Measurements from ENCODE around the gene FHIT. TPM values are rescaled to one million over a fixed set of nuclear protein-coding genes. Genes with fewer than 3 reads are reported as not detected.

FHIT gene
- total and polyA plus RNA-seq, 2 donors from 2014 or later = 20.2 to 61.2 TPM

- Histone ChIP-seq H3K4me3 (ENCODE audit: low read length in 3 of 3) (no peak overlapping the region), H3K27me3 (ENCODE audit: control insufficient read depth, insufficient read depth, low read length) (no peaks in the 10 kb centered on the region), H3K9me3 (ENCODE audit: control insufficient read depth in 2 of 3, insufficient read depth in 1 of 3, low read length in 3 of 3) (no peaks in the 10 kb centered on the region), H3K9ac (ENCODE audit: low read length in 3 of 3) (no peak overlapping the region), H3K27ac (ENCODE audit: low read depth in 2 of 2, low read length in 2 of 2) (no peak overlapping the region), H3K4me1 (ENCODE audit: control insufficient read depth in 2 of 3, insufficient read depth in 2 of 3, low read depth in 1 of 3, low read length in 3 of 3) (no peaks in the 10 kb centered on the region), H3K36me3 (ENCODE audit: control insufficient read depth in 2 of 3, insufficient read depth in 3 of 3, low read length in 3 of 3) (no peaks in the 10 kb centered on the region)
- intact Hi-C loops (cut with DNase I) = no loop called here
- FAIRE-seq (no peak), DNase-seq (no peak)
- TF ChIP-seq, protein P1, sequence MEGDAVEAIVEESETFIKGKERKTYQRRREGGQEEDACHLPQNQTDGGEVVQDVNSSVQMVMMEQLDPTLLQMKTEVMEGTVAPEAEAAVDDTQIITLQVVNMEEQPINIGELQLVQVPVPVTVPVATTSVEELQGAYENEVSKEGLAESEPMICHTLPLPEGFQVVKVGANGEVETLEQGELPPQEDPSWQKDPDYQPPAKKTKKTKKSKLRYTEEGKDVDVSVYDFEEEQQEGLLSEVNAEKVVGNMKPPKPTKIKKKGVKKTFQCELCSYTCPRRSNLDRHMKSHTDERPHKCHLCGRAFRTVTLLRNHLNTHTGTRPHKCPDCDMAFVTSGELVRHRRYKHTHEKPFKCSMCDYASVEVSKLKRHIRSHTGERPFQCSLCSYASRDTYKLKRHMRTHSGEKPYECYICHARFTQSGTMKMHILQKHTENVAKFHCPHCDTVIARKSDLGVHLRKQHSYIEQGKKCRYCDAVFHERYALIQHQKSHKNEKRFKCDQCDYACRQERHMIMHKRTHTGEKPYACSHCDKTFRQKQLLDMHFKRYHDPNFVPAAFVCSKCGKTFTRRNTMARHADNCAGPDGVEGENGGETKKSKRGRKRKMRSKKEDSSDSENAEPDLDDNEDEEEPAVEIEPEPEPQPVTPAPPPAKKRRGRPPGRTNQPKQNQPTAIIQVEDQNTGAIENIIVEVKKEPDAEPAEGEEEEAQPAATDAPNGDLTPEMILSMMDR (IDR thresholded peaks at IDR 0.05; ENCODE audit: borderline replicate concordance, extremely low read depth, insufficient read depth) = no peak
These were observed 1093.2 kb downstream of the FHIT start for GRCh38 chr3:60158035-60158434.

- Histone ChIP-seq H3K27ac (ENCODE audit: low read depth in 2 of 2, low read length in 2 of 2) (no peak overlapping the region), H3K27me3 (ENCODE audit: control insufficient read depth, insufficient read depth, low read length) (no peaks in the 10 kb centered on the region), H3K9ac (ENCODE audit: low read length in 3 of 3) (no peak overlapping the region), H3K4me3 (ENCODE audit: low read length in 3 of 3) (no peak overlapping the region), H3K36me3 (ENCODE audit: control insufficient read depth in 2 of 3, insufficient read depth in 3 of 3, low read length in 3 of 3) (no peaks in the 10 kb centered on the region), H3K9me3 (ENCODE audit: control insufficient read depth in 2 of 3, insufficient read depth in 1 of 3, low read length in 3 of 3) (no peaks in the 10 kb centered on the region), H3K4me1 (ENCODE audit: control insufficient read depth in 2 of 3, insufficient read depth in 2 of 3, low read depth in 1 of 3, low read length in 3 of 3) (no peaks in the 10 kb centered on the region)
- TF ChIP-seq, protein P1 (IDR thresholded peaks at IDR 0.05; ENCODE audit: borderline replicate concordance, extremely low read depth, insufficient read depth) = no peak
- no peak for DNase-seq
- FAIRE-seq = peak; percentile 21
- intact Hi-C loops (cut with DNase I) = no loop called here
These were observed 1097.2 kb downstream of the FHIT start for GRCh38 chr3:60154011-60154410.

DNA sequence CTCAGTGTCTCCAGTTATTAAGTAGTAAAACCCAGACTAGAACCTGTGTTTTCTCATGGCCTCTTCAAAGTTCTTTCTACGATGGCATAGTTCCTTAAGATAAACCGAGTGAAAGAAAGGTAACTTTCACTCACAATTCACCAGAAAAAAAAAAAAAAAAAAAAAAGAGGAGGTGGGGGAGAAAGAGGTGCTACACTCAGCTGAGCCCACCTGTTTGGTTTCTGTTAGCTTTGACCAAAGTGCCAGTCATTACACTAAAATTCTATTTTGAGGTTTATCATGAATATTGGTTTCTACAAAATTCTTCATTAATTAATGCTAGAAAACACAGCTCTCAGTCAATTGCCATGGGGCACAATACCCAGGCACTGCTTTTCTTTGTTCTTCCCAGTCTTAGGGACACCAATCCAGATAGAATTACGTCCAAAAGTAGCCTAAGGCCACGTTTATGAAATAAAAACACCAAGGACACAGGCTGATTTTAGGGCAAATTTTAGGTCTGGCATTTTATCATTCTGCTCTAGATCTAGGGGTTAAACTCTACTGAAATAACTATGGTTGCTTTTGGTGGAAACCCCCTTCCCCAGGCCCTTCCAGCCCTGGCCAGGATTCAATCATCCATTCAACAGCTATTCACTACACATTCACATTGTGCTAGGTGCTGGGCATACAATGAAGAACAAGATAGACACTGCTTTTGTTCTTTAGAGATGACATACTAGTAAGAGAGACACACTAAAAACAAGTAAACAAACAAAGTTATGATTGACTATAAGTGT lies 1097.8 kb downstream of the FHIT start:
- Histone ChIP-seq H3K27ac (ENCODE audit: low read depth in 2 of 2, low read length in 2 of 2) (no peak overlapping the region), H3K9ac (ENCODE audit: low read length in 3 of 3) (no peak overlapping the region), H3K4me1 (ENCODE audit: control insufficient read depth in 2 of 3, insufficient read depth in 2 of 3, low read depth in 1 of 3, low read length in 3 of 3) (no peaks in the 10 kb centered on the region), H3K27me3 (ENCODE audit: control insufficient read depth, insufficient read depth, low read length) (no peaks in the 10 kb centered on the region), H3K9me3 (ENCODE audit: control insufficient read depth in 2 of 3, insufficient read depth in 1 of 3, low read length in 3 of 3) (no peaks in the 10 kb centered on the region), H3K4me3 (ENCODE audit: low read length in 3 of 3) (no peak overlapping the region), H3K36me3 (ENCODE audit: control insufficient read depth in 2 of 3, insufficient read depth in 3 of 3, low read length in 3 of 3) (no peaks in the 10 kb centered on the region)
- FAIRE-seq (no peak), DNase-seq (no peak)
- intact Hi-C loops (cut with DNase I) = no loop called here
- TF ChIP-seq, protein P1 (IDR thresholded peaks at IDR 0.05; ENCODE audit: borderline replicate concordance, extremely low read depth, insufficient read depth) = no peak

All from kidney (tissue), 14 donors.